ENCODE data around the gene IL7R. TPM values are rescaled to one million over a fixed set of nuclear protein-coding genes. Genes with fewer than 3 reads are reported as not detected.

The IL7R gene
- total and polyA plus RNA-seq, 2 of the 13 experiments (the other 11 are each of a cell fraction or from before 2014, with no cell fraction given) = not detected

DNA sequence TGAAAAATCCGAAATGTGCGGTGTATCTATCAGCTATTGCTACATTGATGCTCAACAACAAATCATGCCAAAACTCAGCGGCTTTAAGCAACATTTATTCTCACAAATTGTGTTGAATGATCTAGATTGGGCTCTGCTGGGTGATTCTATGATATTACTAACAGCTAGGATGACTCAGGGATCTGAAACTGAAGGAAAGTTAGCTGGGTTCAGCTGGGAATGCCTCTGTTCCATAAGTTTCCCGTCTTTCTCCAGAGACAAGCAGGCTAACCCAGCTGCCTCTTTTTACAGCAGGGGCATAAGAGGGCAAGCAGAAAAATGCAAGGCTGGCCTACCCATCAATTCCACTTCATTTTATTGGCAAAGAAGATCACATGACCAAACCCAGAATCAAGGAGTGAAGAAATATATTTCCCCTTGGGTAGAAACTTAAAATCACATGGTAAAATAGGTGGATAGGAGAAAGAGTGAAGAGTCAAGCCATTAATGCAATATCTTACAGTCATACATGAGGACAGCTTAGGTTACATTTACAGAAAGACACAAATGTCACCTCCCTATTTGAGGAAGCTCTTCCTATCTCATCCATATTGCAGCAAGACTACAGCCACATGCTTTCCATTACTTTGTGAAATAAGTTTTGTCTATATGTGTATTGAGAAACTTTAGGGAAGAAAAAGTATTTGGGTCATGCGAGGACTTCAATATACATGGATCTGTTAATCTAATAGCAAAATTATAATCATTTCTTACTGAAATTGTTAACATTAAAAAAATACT, 30.8 kb downstream of the IL7R start:
- FAIRE-seq = no peak
- POLR2A ChIA-PET = no interaction called here
- in situ Hi-C loops (cut with HindIII; ENCODE audit: extremely low pct_ligation_motif_present, low pct_unique_long_range_greater_than_20kb) = no loop called here
- Histone ChIP-seq H3K79me2 (ENCODE audit: insufficient read depth, low read length) (no peaks in the 10 kb centered on the region), H3K27ac (ENCODE audit: extremely low read length, insufficient read depth, low read length) (no peak overlapping the region), H3K4me2 (ENCODE audit: low read depth, low read length) (no peak overlapping the region), H3K4me3 (replicated peaks in 1 of 3; ENCODE audit: insufficient read depth in 1 of 3, low read depth in 2 of 3, low read length in 3 of 3) (no peak overlapping the region), H3K4me1 (ENCODE audit: insufficient read depth, low read length) (no peaks in the 10 kb centered on the region), H3K36me3 (replicated peaks in 1 of 2; ENCODE audit: control insufficient read depth in 1 of 2, insufficient read depth in 2 of 2, low read length in 2 of 2) (no peaks in the 10 kb centered on the region), H3K9me3 (ENCODE audit: low read length) (no peaks in the 10 kb centered on the region), H3K9ac (ENCODE audit: insufficient read depth, low read depth, low read length) (no peak overlapping the region), H2AFZ (ENCODE audit: low read length) (no peak overlapping the region), H4K20me1 (ENCODE audit: insufficient read depth, low read length) (no peaks in the 10 kb centered on the region), H3K27me3 (ENCODE audit: control insufficient read depth in 1 of 2, insufficient read depth in 2 of 2, low read length in 2 of 2) (no peaks in the 10 kb centered on the region)
- WGBS (ENCODE audit: low lambda C conversion rate) = 8% methylated on average over 5 of the region's 5 CpGs
- BruUV-seq (replicated peaks) = no TSS peak
- no peak for DNase-seq (ENCODE audit: low spot score)
- intact Hi-C loops (cut with micrococcal nuclease; ENCODE audit: unreplicated experiment) = no loop called here
- CTCF ChIA-PET (ENCODE audit: low intra/inter-chr PET ratio, low total read pairs) = no interaction called here
- no peak for ATAC-seq
- TF ChIP-seq MIER2 (CRISPR knock-in tag; IDR thresholded peaks at IDR 0.05) (no peak), ELF4 (CRISPR knock-in tag; IDR thresholded peaks at IDR 0.05; ENCODE audit: borderline replicate concordance) (no peak), GTF3A (CRISPR knock-in tag; conservative IDR thresholded peaks at IDR 0.05) (no peak), FOSL1 (CRISPR knock-in tag; IDR thresholded peaks at IDR 0.05; ENCODE audit: borderline replicate concordance) (no peak), NR2F1 (CRISPR knock-in tag; IDR thresholded peaks at IDR 0.05) (no peak), MXI1 (IDR thresholded peaks at IDR 0.05; ENCODE audit: borderline replicate concordance, low read depth, low read length) (no peak), MEIS1 (CRISPR knock-in tag; IDR thresholded peaks at IDR 0.05; ENCODE audit: borderline replicate concordance) (no peak), GLI4 (CRISPR knock-in tag; IDR thresholded peaks at IDR 0.05; ENCODE audit: borderline replicate concordance) (no peak), ATF7-NPFF (CRISPR knock-in tag; IDR thresholded peaks at IDR 0.05; ENCODE audit: low read depth) (no peak), ZNF460 (CRISPR knock-in tag; IDR thresholded peaks at IDR 0.05; ENCODE audit: borderline replicate concordance) (no peak), ZNF367 (CRISPR knock-in tag; IDR thresholded peaks at IDR 0.05; ENCODE audit: borderline replicate concordance) (no peak), ZNF782 (CRISPR knock-in tag; IDR thresholded peaks at IDR 0.05; ENCODE audit: borderline replicate concordance) (no peak)
- TF ChIP-seq, protein P1, sequence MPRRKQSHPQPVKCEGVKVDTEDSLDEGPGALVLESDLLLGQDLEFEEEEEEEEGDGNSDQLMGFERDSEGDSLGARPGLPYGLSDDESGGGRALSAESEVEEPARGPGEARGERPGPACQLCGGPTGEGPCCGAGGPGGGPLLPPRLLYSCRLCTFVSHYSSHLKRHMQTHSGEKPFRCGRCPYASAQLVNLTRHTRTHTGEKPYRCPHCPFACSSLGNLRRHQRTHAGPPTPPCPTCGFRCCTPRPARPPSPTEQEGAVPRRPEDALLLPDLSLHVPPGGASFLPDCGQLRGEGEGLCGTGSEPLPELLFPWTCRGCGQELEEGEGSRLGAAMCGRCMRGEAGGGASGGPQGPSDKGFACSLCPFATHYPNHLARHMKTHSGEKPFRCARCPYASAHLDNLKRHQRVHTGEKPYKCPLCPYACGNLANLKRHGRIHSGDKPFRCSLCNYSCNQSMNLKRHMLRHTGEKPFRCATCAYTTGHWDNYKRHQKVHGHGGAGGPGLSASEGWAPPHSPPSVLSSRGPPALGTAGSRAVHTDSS (CRISPR knock-in tag; conservative IDR thresholded peaks at IDR 0.05) = no peak
- TF ChIP-seq, protein P2, sequence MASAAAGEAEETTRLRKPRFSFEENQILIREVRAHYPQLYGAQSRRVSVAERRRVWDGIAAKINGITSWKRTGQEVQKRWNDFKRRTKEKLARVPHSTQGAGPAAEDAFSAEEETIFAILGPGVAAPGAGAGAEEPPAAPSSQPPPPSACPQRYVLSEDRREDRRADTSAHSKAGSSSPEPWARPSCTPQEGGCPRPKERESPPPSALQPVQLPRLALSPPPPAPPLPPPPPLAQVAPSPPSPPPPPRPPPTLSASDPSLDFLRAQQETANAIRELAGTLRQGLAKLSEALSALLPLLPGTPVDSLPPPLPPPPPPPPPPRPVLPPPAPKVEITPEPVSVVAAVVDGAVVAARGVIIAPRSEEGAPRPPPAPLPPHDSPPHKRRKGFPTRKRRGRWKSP (CRISPR knock-in tag; IDR thresholded peaks at IDR 0.05) = no peak
- TF ChIP-seq, protein P3, sequence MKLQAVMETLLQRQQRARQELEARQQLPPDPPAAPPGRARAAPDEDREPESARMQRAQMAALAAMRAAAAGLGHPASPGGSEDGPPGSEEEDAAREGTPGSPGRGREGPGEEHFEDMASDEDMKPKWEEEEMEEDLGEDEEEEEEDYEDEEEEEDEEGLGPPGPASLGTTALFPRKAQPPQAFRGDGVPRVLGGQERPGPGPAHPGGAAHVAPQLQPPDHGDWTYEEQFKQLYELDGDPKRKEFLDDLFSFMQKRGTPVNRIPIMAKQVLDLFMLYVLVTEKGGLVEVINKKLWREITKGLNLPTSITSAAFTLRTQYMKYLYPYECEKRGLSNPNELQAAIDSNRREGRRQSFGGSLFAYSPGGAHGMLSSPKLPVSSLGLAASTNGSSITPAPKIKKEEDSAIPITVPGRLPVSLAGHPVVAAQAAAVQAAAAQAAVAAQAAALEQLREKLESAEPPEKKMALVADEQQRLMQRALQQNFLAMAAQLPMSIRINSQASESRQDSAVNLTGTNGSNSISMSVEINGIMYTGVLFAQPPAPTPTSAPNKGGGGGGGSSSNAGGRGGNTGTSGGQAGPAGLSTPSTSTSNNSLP (IDR thresholded peaks at IDR 0.05; ENCODE audit: low read depth, low read length) = no peak
- TF ChIP-seq, protein P4, sequence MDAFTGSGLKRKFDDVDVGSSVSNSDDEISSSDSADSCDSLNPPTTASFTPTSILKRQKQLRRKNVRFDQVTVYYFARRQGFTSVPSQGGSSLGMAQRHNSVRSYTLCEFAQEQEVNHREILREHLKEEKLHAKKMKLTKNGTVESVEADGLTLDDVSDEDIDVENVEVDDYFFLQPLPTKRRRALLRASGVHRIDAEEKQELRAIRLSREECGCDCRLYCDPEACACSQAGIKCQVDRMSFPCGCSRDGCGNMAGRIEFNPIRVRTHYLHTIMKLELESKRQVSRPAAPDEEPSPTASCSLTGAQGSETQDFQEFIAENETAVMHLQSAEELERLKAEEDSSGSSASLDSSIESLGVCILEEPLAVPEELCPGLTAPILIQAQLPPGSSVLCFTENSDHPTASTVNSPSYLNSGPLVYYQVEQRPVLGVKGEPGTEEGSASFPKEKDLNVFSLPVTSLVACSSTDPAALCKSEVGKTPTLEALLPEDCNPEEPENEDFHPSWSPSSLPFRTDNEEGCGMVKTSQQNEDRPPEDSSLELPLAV (CRISPR knock-in tag; conservative IDR thresholded peaks at IDR 0.05; ENCODE audit: low read depth) = no peak
- TF ChIP-seq, protein P5, sequence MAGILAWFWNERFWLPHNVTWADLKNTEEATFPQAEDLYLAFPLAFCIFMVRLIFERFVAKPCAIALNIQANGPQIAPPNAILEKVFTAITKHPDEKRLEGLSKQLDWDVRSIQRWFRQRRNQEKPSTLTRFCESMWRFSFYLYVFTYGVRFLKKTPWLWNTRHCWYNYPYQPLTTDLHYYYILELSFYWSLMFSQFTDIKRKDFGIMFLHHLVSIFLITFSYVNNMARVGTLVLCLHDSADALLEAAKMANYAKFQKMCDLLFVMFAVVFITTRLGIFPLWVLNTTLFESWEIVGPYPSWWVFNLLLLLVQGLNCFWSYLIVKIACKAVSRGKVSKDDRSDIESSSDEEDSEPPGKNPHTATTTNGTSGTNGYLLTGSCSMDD (CRISPR knock-in tag; IDR thresholded peaks at IDR 0.05) = no peak

All from HepG2 (cell line).